ENCODE data around the gene ZNF121.
"Not testable (repeated sequence)": the region's sequence is repeated elsewhere in the genome, so short reads cannot be mapped to it uniquely, and the experiment has no call there.

Gene ZNF121

DNA sequence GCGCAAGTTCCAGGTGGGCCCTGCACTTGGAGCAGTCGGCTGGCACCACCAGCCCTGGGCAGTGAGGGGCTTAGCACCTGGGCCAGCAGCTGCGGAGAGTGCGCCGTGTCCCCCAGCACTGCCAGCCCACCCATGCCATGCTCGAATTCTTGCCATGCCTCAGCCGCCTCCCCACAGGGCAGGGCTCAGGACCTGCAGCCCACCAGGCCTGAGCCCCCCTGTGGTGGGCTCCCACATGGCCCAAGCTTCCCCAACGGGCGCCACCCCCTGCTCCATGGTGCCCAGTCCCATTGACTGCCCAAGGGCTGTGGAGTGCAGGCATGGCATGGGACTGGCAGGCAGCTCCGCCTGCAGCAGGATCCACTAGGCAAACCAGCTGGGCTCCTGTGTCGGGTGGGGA, 36.4 kb downstream of the ZNF121 start (continued):
- TF ChIP-seq, protein P1, sequence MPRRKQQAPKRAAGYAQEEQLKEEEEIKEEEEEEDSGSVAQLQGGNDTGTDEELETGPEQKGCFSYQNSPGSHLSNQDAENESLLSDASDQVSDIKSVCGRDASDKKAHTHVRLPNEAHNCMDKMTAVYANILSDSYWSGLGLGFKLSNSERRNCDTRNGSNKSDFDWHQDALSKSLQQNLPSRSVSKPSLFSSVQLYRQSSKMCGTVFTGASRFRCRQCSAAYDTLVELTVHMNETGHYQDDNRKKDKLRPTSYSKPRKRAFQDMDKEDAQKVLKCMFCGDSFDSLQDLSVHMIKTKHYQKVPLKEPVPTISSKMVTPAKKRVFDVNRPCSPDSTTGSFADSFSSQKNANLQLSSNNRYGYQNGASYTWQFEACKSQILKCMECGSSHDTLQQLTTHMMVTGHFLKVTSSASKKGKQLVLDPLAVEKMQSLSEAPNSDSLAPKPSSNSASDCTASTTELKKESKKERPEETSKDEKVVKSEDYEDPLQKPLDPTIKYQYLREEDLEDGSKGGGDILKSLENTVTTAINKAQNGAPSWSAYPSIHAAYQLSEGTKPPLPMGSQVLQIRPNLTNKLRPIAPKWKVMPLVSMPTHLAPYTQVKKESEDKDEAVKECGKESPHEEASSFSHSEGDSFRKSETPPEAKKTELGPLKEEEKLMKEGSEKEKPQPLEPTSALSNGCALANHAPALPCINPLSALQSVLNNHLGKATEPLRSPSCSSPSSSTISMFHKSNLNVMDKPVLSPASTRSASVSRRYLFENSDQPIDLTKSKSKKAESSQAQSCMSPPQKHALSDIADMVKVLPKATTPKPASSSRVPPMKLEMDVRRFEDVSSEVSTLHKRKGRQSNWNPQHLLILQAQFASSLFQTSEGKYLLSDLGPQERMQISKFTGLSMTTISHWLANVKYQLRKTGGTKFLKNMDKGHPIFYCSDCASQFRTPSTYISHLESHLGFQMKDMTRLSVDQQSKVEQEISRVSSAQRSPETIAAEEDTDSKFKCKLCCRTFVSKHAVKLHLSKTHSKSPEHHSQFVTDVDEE (CRISPR knock-in tag; IDR thresholded peaks at IDR 0.05) = no peak
- TF ChIP-seq TOX (CRISPR knock-in tag; IDR thresholded peaks at IDR 0.05; ENCODE audit: borderline replicate concordance) (no peak), BACH2 (CRISPR knock-in tag; IDR thresholded peaks at IDR 0.05; ENCODE audit: borderline replicate concordance) (no peak), OSR1 (CRISPR knock-in tag; IDR thresholded peaks at IDR 0.05) (no peak), ZC3H10 (CRISPR knock-in tag; IDR thresholded peaks at IDR 0.05) (no peak), TCF4 (CRISPR knock-in tag; IDR thresholded peaks at IDR 0.05; ENCODE audit: borderline replicate concordance) (no peak), ZFP30 (CRISPR knock-in tag; IDR thresholded peaks at IDR 0.05) (no peak)
- TF ChIP-seq, protein P2, sequence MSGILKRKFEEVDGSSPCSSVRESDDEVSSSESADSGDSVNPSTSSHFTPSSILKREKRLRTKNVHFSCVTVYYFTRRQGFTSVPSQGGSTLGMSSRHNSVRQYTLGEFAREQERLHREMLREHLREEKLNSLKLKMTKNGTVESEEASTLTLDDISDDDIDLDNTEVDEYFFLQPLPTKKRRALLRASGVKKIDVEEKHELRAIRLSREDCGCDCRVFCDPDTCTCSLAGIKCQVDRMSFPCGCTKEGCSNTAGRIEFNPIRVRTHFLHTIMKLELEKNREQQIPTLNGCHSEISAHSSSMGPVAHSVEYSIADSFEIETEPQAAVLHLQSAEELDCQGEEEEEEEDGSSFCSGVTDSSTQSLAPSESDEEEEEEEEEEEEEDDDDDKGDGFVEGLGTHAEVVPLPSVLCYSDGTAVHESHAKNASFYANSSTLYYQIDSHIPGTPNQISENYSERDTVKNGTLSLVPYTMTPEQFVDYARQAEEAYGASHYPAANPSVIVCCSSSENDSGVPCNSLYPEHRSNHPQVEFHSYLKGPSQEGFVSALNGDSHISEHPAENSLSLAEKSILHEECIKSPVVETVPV (CRISPR knock-in tag; IDR thresholded peaks at IDR 0.05) = no peak

DNA sequence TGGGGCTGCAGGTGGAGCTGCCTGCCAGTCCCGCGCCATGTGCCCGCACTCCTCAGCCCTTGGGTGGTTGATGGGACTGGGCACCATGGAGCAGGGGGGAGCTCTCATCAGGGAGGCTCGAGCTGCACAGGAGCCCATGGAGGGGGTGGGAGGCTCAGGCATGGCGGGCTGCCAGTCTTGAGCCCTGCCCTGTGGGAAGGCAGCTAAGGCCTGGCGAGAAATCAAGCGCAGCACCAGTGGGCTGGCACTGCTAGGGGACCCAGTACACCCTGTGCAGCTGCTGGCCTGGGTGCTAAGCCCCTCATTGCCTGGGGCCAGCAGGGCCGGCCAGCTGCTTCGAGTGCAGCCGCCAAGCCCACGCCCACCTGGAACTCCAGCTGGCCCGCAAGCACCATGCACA, 43.0 kb downstream of the ZNF121 start:
- not testable (repeated sequence) for ATAC-seq

DNA sequence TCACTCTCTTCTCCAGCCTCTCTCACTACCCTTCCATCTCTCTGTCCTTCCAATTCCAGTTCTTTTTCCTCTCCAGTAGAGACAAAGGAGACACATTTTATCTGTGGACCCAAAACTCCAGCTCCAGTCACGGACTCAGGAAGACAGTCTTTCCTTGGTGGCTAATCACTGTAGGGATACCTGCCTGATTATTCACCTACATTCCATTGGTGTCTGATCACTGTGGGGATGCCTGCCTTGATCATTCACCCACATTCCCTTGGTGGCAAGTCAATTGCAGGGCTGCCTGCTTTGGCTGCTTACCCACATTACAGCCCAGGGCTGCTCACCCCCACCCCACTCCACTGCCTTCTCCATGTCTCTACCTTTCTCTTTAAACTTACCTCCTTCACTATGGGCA, 44.4 kb downstream of the ZNF121 start:
- not testable (repeated sequence) for ATAC-seq

DNA sequence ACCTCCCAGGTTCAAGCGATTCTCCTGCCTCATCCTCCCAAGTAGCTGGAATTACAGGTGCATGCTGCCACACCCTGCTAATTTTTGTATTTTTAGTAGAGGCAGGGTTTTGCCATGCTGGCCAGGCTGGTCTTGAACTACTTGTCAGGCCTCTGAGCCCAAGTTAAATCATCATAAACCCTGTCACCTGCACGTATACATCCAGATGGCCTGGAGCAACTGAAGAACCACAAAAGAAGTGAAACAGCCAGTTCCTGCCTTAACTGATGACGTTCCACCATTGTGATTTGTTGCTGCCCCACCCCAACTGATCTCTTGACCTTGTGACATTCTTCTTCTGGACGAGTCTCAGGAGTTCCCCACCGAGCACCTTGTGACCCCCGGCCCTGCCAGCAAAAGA, 45.1 kb downstream of the ZNF121 start:
- ATAC-seq = not testable (repeated sequence)

DNA sequence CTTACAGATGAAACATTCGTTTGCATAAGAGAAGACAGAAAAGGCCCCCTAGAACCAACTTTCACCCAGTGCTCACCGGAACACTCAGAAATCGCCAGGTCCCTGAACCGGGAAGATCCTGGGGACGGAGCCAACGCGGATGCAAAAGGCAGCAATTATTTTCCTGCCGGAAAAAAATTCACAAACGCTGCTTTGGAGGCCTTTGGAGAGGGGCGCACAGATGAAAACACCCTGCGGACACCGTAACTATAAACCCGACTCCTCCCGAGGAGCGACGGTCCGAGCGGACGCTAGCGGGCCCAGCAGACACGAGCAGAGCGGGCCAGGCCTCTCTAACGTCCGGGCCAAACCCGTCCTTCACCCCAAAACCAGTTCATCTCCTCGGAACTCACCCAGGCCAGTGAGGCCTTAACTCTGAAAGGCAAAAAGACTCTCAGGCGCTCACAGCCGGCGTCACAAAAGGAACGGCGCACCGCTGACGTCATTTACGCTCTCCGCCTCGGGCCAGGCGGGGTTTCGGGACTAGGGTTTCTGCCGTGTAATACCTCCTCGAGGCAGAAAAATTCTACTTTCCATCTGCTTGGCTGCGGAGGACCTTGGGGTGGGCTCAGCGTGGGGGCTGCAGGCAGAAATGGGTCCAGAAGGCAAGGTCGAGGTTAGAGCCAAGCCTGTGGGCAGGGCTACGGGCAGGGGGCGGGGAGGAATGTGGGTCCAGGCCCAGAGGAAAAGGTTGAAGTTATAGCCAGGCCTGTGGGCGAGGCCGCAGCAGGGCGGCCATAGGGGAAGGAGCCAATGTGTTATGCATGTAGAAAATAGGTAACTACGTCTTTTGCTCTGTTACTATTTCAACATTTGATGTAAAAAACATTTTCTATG, 45.9 kb downstream of the ZNF121 start, which contains the start of gene ZNF426:
ZNF426 (minus strand) TSS at position 463 of the 876 bp plus-strand sequence. CDS start 2,413 bp downstream, outside the sequence.
- peak; percentile 97 for ATAC-seq
- TF ChIP-seq ZNF565 (CRISPR knock-in tag; conservative IDR thresholded peaks at IDR 0.05; ENCODE audit: low read depth) (peak; percentile 97), ZFP3 (CRISPR knock-in tag; IDR thresholded peaks at IDR 0.05) (peak; percentile 58; the same call in 1 of the 2 replicates), OSR1 (CRISPR knock-in tag; IDR thresholded peaks at IDR 0.05) (no peak), SNAI2 (CRISPR knock-in tag; IDR thresholded peaks at IDR 0.05) (peak; percentile 67; the same call in 1 of the 2 replicates)

DNA sequence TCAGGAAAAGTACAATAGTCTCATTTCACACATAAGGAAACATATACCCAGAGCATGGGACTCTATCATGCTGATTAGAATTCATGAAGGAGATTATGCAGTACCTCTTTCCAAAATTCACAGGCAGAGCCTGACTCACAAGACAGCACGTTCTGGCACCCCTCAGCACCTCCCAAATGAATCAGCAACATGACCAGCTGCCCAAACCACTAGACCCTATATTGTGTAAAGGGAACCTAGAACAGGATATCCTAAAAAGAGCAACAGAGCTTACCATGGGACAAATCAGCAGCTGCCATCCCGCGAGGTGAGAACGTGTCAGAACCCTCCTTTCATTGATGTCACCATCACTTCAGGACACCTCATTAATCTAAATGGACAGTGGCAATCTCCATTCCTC, 48.4 kb downstream of the ZNF121 start:
- TF ChIP-seq TCF4 (CRISPR knock-in tag; IDR thresholded peaks at IDR 0.05; ENCODE audit: borderline replicate concordance) = no peak
- TF ChIP-seq ZNF8 (CRISPR knock-in tag; IDR thresholded peaks at IDR 0.05) = no peak
- TF ChIP-seq, protein P3, sequence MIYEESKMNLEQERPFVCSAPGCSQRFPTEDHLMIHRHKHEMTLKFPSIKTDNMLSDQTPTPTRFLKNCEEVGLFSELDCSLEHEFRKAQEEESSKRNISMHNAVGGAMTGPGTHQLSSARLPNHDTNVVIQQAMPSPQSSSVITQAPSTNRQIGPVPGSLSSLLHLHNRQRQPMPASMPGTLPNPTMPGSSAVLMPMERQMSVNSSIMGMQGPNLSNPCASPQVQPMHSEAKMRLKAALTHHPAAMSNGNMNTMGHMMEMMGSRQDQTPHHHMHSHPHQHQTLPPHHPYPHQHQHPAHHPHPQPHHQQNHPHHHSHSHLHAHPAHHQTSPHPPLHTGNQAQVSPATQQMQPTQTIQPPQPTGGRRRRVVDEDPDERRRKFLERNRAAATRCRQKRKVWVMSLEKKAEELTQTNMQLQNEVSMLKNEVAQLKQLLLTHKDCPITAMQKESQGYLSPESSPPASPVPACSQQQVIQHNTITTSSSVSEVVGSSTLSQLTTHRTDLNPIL (CRISPR knock-in tag; IDR thresholded peaks at IDR 0.05; ENCODE audit: low read depth) = no peak
- TF ChIP-seq GLIS3 (CRISPR knock-in tag; IDR thresholded peaks at IDR 0.05) = no peak
- no peak for TF ChIP-seq OSR1 (CRISPR knock-in tag; IDR thresholded peaks at IDR 0.05)
- TF ChIP-seq ZFP30 (CRISPR knock-in tag; IDR thresholded peaks at IDR 0.05) = no peak
- no peak for TF ChIP-seq ZFP3 (CRISPR knock-in tag; IDR thresholded peaks at IDR 0.05)
- no peak for TF ChIP-seq BACH2 (CRISPR knock-in tag; IDR thresholded peaks at IDR 0.05; ENCODE audit: borderline replicate concordance)
- no peak for TF ChIP-seq CSDC2 (CRISPR knock-in tag; IDR thresholded peaks at IDR 0.05)
- ATAC-seq = no peak

DNA sequence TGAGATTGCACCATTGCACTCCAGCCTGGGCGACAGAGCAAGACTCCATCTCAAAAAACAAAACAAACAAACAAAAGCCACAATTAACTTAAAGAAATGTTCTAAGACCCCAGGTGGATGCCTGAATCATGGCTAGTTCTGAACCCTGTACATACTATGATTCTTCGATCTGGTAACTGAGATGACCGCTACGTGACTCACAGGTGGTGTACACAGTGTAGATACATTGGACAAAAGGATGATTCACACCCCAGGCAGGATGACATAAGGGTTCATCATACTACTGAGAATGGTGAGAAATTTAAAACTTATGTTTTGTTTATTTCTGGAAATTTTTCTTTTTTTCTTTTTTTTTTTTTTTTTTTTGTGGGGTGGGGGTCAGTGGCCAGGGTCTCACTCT, 52.4 kb downstream of the ZNF121 start:
- no peak for ATAC-seq
- TF ChIP-seq, protein P3 (CRISPR knock-in tag; IDR thresholded peaks at IDR 0.05; ENCODE audit: low read depth) = no peak
- no peak for TF ChIP-seq ARNTL (CRISPR knock-in tag; IDR thresholded peaks at IDR 0.05; ENCODE audit: borderline replicate concordance, low read depth)
- TF ChIP-seq CSDC2 (CRISPR knock-in tag; IDR thresholded peaks at IDR 0.05) = no peak
- TF ChIP-seq ZFP30 (CRISPR knock-in tag; IDR thresholded peaks at IDR 0.05) = no peak
- TF ChIP-seq GLIS3 (CRISPR knock-in tag; IDR thresholded peaks at IDR 0.05) = no peak
- TF ChIP-seq ZNF8 (CRISPR knock-in tag; IDR thresholded peaks at IDR 0.05) = no peak
- no peak for TF ChIP-seq SNAI2 (CRISPR knock-in tag; IDR thresholded peaks at IDR 0.05)
- TF ChIP-seq, protein P1 (CRISPR knock-in tag; IDR thresholded peaks at IDR 0.05) = no peak
- TF ChIP-seq BACH2 (CRISPR knock-in tag; IDR thresholded peaks at IDR 0.05; ENCODE audit: borderline replicate concordance) = no peak

Measured in SK-N-SH treated with all-trans-retinoic acid at 6 μM for 48 hours (cell line).